NCI-H146 treated with DMSO at 0.1 percent for 48 hours (cell line): ENCODE data around the gene FBXW10.
"Not testable (repeated sequence)": the region's sequence is repeated elsewhere in the genome, so short reads cannot be mapped to it uniquely, and the experiment has no call there.

Experiments used
- DNase-seq: peaks from one replicate; lab custom pipeline; 2025; ENCODE audit not compliant: unreplicated experiment; lab: John Stamatoyannopoulos, UW

Gene FBXW10

GRCh38 chr17:18743699-18744421, at the start of gene FBXW10:
Gene FBXW10 (plus strand): TSS chr17:18744054. CDS start chr17:18744245, 191 bp downstream.
- not testable (repeated sequence) for DNase-seq

GRCh38 chr17:18695143-18695542, 48.7 kb upstream of the FBXW10 start:
- DNase-seq, result not testable (repeated sequence)

- DNase-seq, result not testable (repeated sequence)
Measured at GRCh38 chr17:18698473-18699103, 45.3 kb upstream of the FBXW10 start.

- DNase-seq, result not testable (repeated sequence)
Measured at GRCh38 chr17:18705955-18706354, 37.9 kb upstream of the FBXW10 start.

GRCh38 chr17:18708215-18708614, 35.6 kb upstream of the FBXW10 start:
- DNase-seq, result not testable (repeated sequence)

GRCh38 chr17:18712354-18712999, 31.4 kb upstream of the FBXW10 start:
- not testable (repeated sequence) for DNase-seq

- DNase-seq, result peak; percentile 56
Measured at GRCh38 chr17:18718643-18719427, 25.0 kb upstream of the FBXW10 start.

GRCh38 chr17:18719428-18720110, 24.3 kb upstream of the FBXW10 start:
- not testable (repeated sequence) for DNase-seq

- not testable (repeated sequence) for DNase-seq
Measured at GRCh38 chr17:18721775-18722547, 21.9 kb upstream of the FBXW10 start.

- DNase-seq, result not testable (repeated sequence)
Measured at GRCh38 chr17:18722612-18723011, 21.2 kb upstream of the FBXW10 start.

GRCh38 chr17:18723509-18723908, 20.3 kb upstream of the FBXW10 start:
- not testable (repeated sequence) for DNase-seq

GRCh38 chr17:18732438-18732837, 11.4 kb upstream of the FBXW10 start:
- not testable (repeated sequence) for DNase-seq

- DNase-seq, result not testable (repeated sequence)
Measured at GRCh38 chr17:18733350-18733749, 10.5 kb upstream of the FBXW10 start.

- DNase-seq, result not testable (repeated sequence)
Measured at GRCh38 chr17:18739616-18740391, 4.0 kb upstream of the FBXW10 start.

- not testable (repeated sequence) for DNase-seq
Measured at GRCh38 chr17:18741228-18741627, 2.6 kb upstream of the FBXW10 start.

- not testable (repeated sequence) for DNase-seq
Measured at GRCh38 chr17:18744726-18745125, 872 bp downstream of the FBXW10 start.

- DNase-seq, result not testable (repeated sequence)
Measured at GRCh38 chr17:18746551-18746950, 2.7 kb downstream of the FBXW10 start.

GRCh38 chr17:18747501-18747900, 3.6 kb downstream of the FBXW10 start:
- DNase-seq, result not testable (repeated sequence)

GRCh38 chr17:18750242-18750641, 6.4 kb downstream of the FBXW10 start:
- not testable (repeated sequence) for DNase-seq
